Kidney (tissue), 14 donors: ENCODE measurements around the gene NT5DC1. TPM values are rescaled to one million over a fixed set of nuclear protein-coding genes. Genes with fewer than 3 reads are reported as not detected.

ENCODE experiments used
- DNase-seq, 5 donors: peaks; one replicate each; pipeline ENCODE4 v3.0.0-alpha.2; 2013 to 2020
- FAIRE-seq: peaks from 2 replicates; lab custom pipeline; 2012; peaks lifted over from hg19 to GRCh38; lab: Jason Lieb, UNC
- H3K27ac ChIP-seq, 2 donors: one replicate each; pipeline ENCODE4 v1.7.0; 2013; ENCODE audit warnings: low read depth in 2 of 2, low read length in 2 of 2, inconsistent platforms in 1 of 2
- H3K27me3 ChIP-seq: one replicate; pipeline ENCODE4 v1.7.1; 2013; ENCODE audit warnings: low read length, inconsistent platforms; ENCODE audit not compliant: control insufficient read depth, insufficient read depth
- H3K36me3 ChIP-seq, 3 donors: one replicate each; pipeline versions ENCODE4 v1.7.0 to v1.7.1; 2013; ENCODE audit warnings: low read length in 3 of 3, control low read depth in 1 of 3, inconsistent platforms in 1 of 3; ENCODE audit not compliant: insufficient read depth in 3 of 3, control insufficient read depth in 2 of 3
- H3K4me1 ChIP-seq, 3 donors: one replicate each; pipeline versions ENCODE4 v1.7.0 to v1.7.1; 2013; ENCODE audit warnings: low read length in 3 of 3, inconsistent platforms in 1 of 3, low read depth in 1 of 3; ENCODE audit not compliant: control insufficient read depth in 2 of 3, insufficient read depth in 2 of 3
- H3K4me3 ChIP-seq, 3 donors: one replicate each; pipeline versions ENCODE4 v1.7.0 to v1.8.1; 2013; ENCODE audit warnings: low read length in 3 of 3, control low read depth in 1 of 3, inconsistent platforms in 1 of 3
- H3K9ac ChIP-seq, 3 donors: one replicate each; pipeline versions ENCODE4 v1.7.0 to v1.7.1; 2013; ENCODE audit warnings: low read length in 3 of 3, control low read depth in 1 of 3, inconsistent platforms in 1 of 3
- H3K9me3 ChIP-seq, 3 donors: one replicate each; pipeline versions ENCODE4 v1.7.0 to v1.7.1; 2013; ENCODE audit warnings: low read length in 3 of 3, control low read depth in 1 of 3, inconsistent platforms in 1 of 3; ENCODE audit not compliant: control insufficient read depth in 2 of 3, insufficient read depth in 1 of 3
- intact Hi-C: fragments of 100-400 bp; cut with DNase I; formaldehyde crosslinking; loops from one replicate; pipeline ENCODE4 v1.11.1; 2022
- polyA plus RNA-seq: library from polyadenylated mRNA; stranded (reverse); fragments of 350-450 nt; fragmentation: Illumina TruSeq; extraction: RNeasy Lipid Tissue Mini Kit (QIAGEN cat#74804); gene quantifications from one replicate; pipeline ENCODE4 v1.2.3, GENCODE V29; 2014; ENCODE audit warnings: low read depth, low replicate concordance; ENCODE audit not compliant: insufficient read depth
- total RNA-seq: library from RNA; stranded (reverse); fragmentation: NEBNext Ultra II Directional; extraction: Animal tissue kit (Norgen Biotek cat#: 25700); gene quantifications from one replicate; pipeline ENCODE4 v1.2.1, GENCODE V29; 2021
- TF ChIP-seq, protein P1 (sequence below): IDR thresholded peaks from 3 replicates; pipeline ENCODE4 v1.5.1; 2012; ENCODE audit warnings: mild to moderate bottlenecking, moderate library complexity, borderline replicate concordance; ENCODE audit not compliant: insufficient read depth; ENCODE audit errors: extremely low read depth
- donor health status: control.
- donor health status: control.
- donor health status: control.
- donor health status: control.
- donor health status: control.
- donor health status: DM: yes; HTN: yes; CAD: no.
- donor health status: Normal renal cell carcinoma (clear cell type).

NT5DC1 gene
- total and polyA plus RNA-seq, 2 donors from 2014 or later, result 34.8 to 41.7 TPM

DNA sequence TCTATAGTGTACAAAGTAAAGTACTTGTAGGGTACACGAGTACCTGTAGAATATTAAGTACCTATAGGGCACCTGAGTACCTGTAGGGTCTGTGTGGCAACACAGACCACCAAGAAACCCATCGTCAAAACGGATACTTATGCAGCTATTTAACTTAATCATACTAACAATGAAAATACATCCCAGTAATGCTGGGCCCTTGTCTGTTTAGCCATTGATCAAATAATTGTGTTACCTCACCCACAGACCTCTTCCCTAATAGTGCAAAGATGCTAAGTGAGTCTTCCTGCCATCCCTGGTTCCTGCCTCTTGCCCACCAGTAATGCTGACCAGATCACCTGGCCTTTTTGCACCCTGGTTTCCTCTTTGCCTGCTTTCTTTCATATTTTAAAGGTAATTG is 32.8 kb downstream of the NT5DC1 start:
- Histone ChIP-seq H3K4me3 (no peak overlapping the region), H3K9ac (no peak overlapping the region), H3K4me1 (no peaks in the 10 kb centered on the region), H3K36me3 (peaks cover 0 to 7% (median 0%) of the 10 kb centered on the region in 3 donors), H3K9me3 (no peaks in the 10 kb centered on the region), H3K27ac (no peak overlapping the region), H3K27me3 (no peaks in the 10 kb centered on the region)
- TF ChIP-seq, protein P1, sequence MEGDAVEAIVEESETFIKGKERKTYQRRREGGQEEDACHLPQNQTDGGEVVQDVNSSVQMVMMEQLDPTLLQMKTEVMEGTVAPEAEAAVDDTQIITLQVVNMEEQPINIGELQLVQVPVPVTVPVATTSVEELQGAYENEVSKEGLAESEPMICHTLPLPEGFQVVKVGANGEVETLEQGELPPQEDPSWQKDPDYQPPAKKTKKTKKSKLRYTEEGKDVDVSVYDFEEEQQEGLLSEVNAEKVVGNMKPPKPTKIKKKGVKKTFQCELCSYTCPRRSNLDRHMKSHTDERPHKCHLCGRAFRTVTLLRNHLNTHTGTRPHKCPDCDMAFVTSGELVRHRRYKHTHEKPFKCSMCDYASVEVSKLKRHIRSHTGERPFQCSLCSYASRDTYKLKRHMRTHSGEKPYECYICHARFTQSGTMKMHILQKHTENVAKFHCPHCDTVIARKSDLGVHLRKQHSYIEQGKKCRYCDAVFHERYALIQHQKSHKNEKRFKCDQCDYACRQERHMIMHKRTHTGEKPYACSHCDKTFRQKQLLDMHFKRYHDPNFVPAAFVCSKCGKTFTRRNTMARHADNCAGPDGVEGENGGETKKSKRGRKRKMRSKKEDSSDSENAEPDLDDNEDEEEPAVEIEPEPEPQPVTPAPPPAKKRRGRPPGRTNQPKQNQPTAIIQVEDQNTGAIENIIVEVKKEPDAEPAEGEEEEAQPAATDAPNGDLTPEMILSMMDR, result no peak
- FAIRE-seq (no peak), DNase-seq (no peak)
- intact Hi-C loops, result no loop called here

DNA sequence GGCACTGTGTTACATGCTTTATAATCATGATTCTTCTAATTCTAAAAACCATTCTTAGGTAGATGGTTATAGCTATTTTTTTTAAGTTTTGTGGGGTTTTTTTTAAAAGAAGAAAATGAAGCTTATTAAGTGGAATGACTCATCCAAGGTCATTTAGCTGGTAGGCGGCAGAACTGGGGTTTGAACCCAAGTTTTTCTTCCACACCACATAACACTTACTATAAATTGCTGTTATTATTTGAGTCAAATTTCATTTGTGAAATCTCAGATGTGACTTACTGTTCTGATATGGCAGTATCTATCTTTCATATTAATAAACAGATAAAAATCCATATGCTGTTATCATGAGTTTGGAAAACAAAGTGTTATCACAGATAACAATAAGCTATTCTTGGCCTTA is 35.7 kb downstream of the NT5DC1 start:
- DNase-seq (no peak), FAIRE-seq (no peak)
- Histone ChIP-seq H3K9ac (no peak overlapping the region), H3K27ac (no peak overlapping the region), H3K36me3 (peaks cover 0 to 5% (median 3%) of the 10 kb centered on the region in 3 donors), H3K4me3 (no peak overlapping the region), H3K9me3 (no peaks in the 10 kb centered on the region), H3K4me1 (peaks cover 0 to 4% (median 0%) of the 10 kb centered on the region in 3 donors), H3K27me3 (no peaks in the 10 kb centered on the region)
- TF ChIP-seq, protein P1, result no peak
- intact Hi-C loops, result no loop called here

DNA sequence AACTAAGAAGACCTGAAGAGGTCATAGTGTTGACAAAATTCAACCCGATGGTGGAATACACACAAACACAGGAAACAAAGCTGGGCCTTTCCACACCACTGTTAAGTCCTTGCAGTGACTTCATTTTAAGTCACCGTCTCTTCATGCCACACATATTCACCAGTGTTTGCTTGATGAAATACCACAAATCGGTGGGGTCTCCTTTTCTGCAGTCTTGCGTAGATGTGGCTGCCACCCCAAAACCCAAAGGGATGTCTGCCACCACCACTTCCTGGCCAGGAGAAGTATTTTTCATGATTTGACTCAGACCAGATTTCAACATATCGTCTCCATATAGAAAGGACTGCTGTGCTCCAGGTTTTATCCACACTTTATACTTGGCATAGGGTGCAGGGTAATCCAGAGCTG is 36.3 kb downstream of the NT5DC1 start:
- no peak for FAIRE-seq
- no peak overlapping the region for H3K9ac ChIP-seq
- H3K4me3 ChIP-seq, result no peak overlapping the region

More for the DNA sequence above, 36.3 kb downstream of the NT5DC1 start:
- peaks cover 0 to 4% (median 0%) of the 10 kb centered on the region in 3 donors for H3K4me1 ChIP-seq
- peaks cover 0 to 5% (median 3%) of the 10 kb centered on the region in 3 donors for H3K36me3 ChIP-seq
- H3K27ac ChIP-seq, result no peak overlapping the region
- intact Hi-C loops, result no loop called here
- H3K27me3 ChIP-seq, result no peaks in the 10 kb centered on the region
- H3K9me3 ChIP-seq, result no peaks in the 10 kb centered on the region
- TF ChIP-seq, protein P1, result no peak
- DNase-seq, result no peak
